Keratinocyte (primary cell): ENCODE results near the gene UPF3A. TPM values are rescaled to one million over a fixed set of nuclear protein-coding genes. Genes with fewer than 3 reads are reported as not detected.

Source experiments
- DNase-seq: peaks from one replicate; pipeline ENCODE4 v3.0.0-alpha.2; 2011; ENCODE audit warnings: low read depth, missing footprints, low spot score
- FAIRE-seq: peaks from 2 replicates; lab custom pipeline; 2011; peaks lifted over from hg19 to GRCh38; lab: Jason Lieb, UNC
- H2AFZ ChIP-seq: 2 replicates; pipeline ENCODE4 v1.6.0; 2012; ENCODE audit warnings: low read length, control low read depth, inconsistent platforms; ENCODE audit not compliant: control insufficient read depth
- H3K27ac ChIP-seq: 2 replicates; pipeline ENCODE4 v1.5.1; 2011; ENCODE audit warnings: low read length; ENCODE audit not compliant: control insufficient read depth, insufficient read depth
- H3K27me3 ChIP-seq: 3 replicates; pipeline ENCODE4 v1.6.0; 2011; ENCODE audit warnings: low read length; ENCODE audit not compliant: control insufficient read depth, insufficient read depth; ENCODE audit errors: extremely low read depth
- H3K36me3 ChIP-seq, 2 experiments: 2 replicates in 1 of 2; 3 replicates in 1 of 2; pipeline ENCODE4 v1.5.1; 2011; ENCODE audit warnings: low read length in 2 of 2, mild to moderate bottlenecking in 1 of 2; ENCODE audit not compliant: control insufficient read depth in 2 of 2, insufficient read depth in 2 of 2; ENCODE audit errors: extremely low read depth in 1 of 2
- H3K4me1 ChIP-seq: 3 replicates; pipeline ENCODE4 v1.5.1; 2011; ENCODE audit warnings: low read length; ENCODE audit not compliant: control insufficient read depth, insufficient read depth; ENCODE audit errors: extremely low read depth
- H3K4me2 ChIP-seq: 3 replicates; pipeline ENCODE4 v1.6.0; 2011; ENCODE audit warnings: low read depth, low read length; ENCODE audit not compliant: control insufficient read depth, insufficient read depth; ENCODE audit errors: extremely low read depth
- H3K4me3 ChIP-seq, 3 experiments: fragments of 200-600 bp in 1 of 3; sonication (generic) in 1 of 3; 2 replicates in 2 of 3; 3 replicates in 1 of 3; pipeline ENCODE4 v1.5.1; 2011 to 2016; ENCODE audit warnings: low read length in 3 of 3, mild to moderate bottlenecking in 3 of 3, control low read depth in 2 of 3, inconsistent platforms in 1 of 3, low read depth in 1 of 3, mixed read lengths in 1 of 3, mixed run types in 1 of 3, moderate library complexity in 1 of 3; ENCODE audit not compliant: control insufficient read depth in 2 of 3, insufficient read depth in 2 of 3; ENCODE audit errors: extremely low read depth in 1 of 3
- H3K79me2 ChIP-seq: 2 replicates; pipeline ENCODE4 v1.6.0; 2012; ENCODE audit warnings: low read length; ENCODE audit not compliant: control insufficient read depth, insufficient read depth
- H3K9ac ChIP-seq: 3 replicates; pipeline ENCODE4 v1.6.0; 2011; ENCODE audit warnings: low read length; ENCODE audit not compliant: control insufficient read depth, insufficient read depth; ENCODE audit errors: extremely low read depth
- H3K9me1 ChIP-seq: 3 replicates; pipeline ENCODE4 v1.6.0; 2011; ENCODE audit warnings: low read length; ENCODE audit not compliant: control insufficient read depth, insufficient read depth; ENCODE audit errors: extremely low read depth
- H3K9me3 ChIP-seq: 2 replicates; pipeline ENCODE4 v1.5.1; 2012; ENCODE audit warnings: low read depth, low read length; ENCODE audit not compliant: control insufficient read depth
- H4K20me1 ChIP-seq: 3 replicates; pipeline ENCODE4 v1.6.0; 2011; ENCODE audit warnings: low read length; ENCODE audit not compliant: control insufficient read depth, insufficient read depth; ENCODE audit errors: extremely low read depth
- CTCF ChIP-seq, 3 experiments: IDR thresholded peaks in 1 of 3; conservative IDR thresholded peaks in 1 of 3; optimal IDR thresholded peaks in 1 of 3; 2 replicates in 2 of 3; 3 replicates in 1 of 3; pipeline versions ENCODE3 to v1.5.1; 2011; ENCODE audit warnings: low read length in 3 of 3, mild to moderate bottlenecking in 3 of 3, moderate library complexity in 2 of 3, control low read depth in 1 of 3, inconsistent platforms in 1 of 3; ENCODE audit not compliant: insufficient read depth in 2 of 3; ENCODE audit errors: extremely low read depth in 1 of 3
- EZH2 ChIP-seq: IDR thresholded peaks from one replicate; pipeline ENCODE4 v1.6.1; 2012; ENCODE audit warnings: inconsistent platforms, mild to moderate bottlenecking, low read length, moderate library complexity
- dilution Hi-C: fragments of 300-500 bp; cut with MboI; formaldehyde crosslinking; loops from one replicate; pipeline ENCODE4 v1.7.0; 2020; ENCODE audit warnings: low sequenced_read_pairs; ENCODE audit not compliant: extremely low pct_ligation_motif_present
- polyA plus RNA-seq, 5 experiments: library from polyadenylated mRNA; depleted of rRNA in 3 of 5; stranded (reverse) in 3 of 5; stranded (forward) in 1 of 5; unstranded in 1 of 5; fragments of >200 nt; gene quantifications; 1 replicate in 1 of 5; 2 replicates in 3 of 5; 3 replicates in 1 of 5; pipeline versions ENCODE4 v1.2.1 to v1.2.3, GENCODE V29; 2011 to 2012; ENCODE audit warnings: missing spikeins in 2 of 5, low read depth in 1 of 5, low replicate concordance in 1 of 5

UPF3A gene
- polyA plus RNA-seq, 1 donor (not counting 4 experiments of a cell fraction or from before 2014, with no cell fraction given), result 60.8 TPM

- dilution Hi-C loops, result no loop called here
- Histone ChIP-seq H3K36me3 (peaks cover 17 to 31% of the 10 kb centered on the region in 2 experiments), H2AFZ (no peak overlapping the region), H3K4me2 (no peak overlapping the region), H3K4me3 (no peak overlapping the region), H3K9ac (no peak overlapping the region), H3K9me1 (no peaks in the 10 kb centered on the region), H4K20me1 (peaks cover 4% of the 10 kb centered on the region), H3K9me3 (no peaks in the 10 kb centered on the region), H3K4me1 (no peaks in the 10 kb centered on the region), H3K27ac (no peak overlapping the region), H3K27me3 (no peaks in the 10 kb centered on the region), H3K79me2 (peaks cover 57% of the 10 kb centered on the region)
- FAIRE-seq (no peak), DNase-seq (no peak)
- TF ChIP-seq CTCF (optimal IDR thresholded peaks at IDR 0.05 in 1 of 3, IDR thresholded peaks at IDR 0.05 in 1 of 3, conservative IDR thresholded peaks at IDR 0.05 in 1 of 3; ENCODE audit: extremely low read depth in 1 of 3, insufficient read depth in 2 of 3, low read length in 3 of 3), result no peak
Measured at GRCh38 chr13:114320065-114320464, 38.7 kb downstream of the UPF3A start.

DNA sequence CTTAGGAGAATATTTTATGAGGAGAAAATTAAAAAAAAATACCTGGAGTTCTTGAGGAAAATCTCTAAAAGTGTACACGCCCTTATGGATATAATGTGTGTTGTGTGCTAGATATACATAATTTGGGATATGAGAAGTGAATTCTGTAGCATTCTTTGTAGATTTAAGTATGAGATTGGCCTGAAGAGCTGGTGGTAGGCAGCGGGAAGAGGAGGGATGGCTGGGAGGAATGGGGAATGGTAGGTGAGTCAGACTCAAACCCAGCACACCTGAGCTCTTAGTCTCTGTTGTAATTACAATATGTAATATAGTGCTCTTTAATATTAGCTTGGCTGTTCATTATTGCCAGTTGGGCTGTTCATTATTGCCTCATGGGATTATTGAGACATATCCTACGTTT lies 39.9 kb downstream of the UPF3A start:
- Histone ChIP-seq H4K20me1 (peaks cover 4% of the 10 kb centered on the region), H2AFZ (no peak overlapping the region), H3K9ac (no peak overlapping the region), H3K4me2 (no peak overlapping the region), H3K27me3 (no peaks in the 10 kb centered on the region), H3K27ac (no peak overlapping the region), H3K4me1 (no peaks in the 10 kb centered on the region), H3K9me3 (no peaks in the 10 kb centered on the region), H3K36me3 (peaks cover 23 to 31% of the 10 kb centered on the region in 2 experiments), H3K79me2 (peaks cover 45% of the 10 kb centered on the region), H3K9me1 (no peaks in the 10 kb centered on the region), H3K4me3 (no peak overlapping the region)
- dilution Hi-C loops, result no loop called here
- DNase-seq (no peak), FAIRE-seq (no peak)
- TF ChIP-seq CTCF (optimal IDR thresholded peaks at IDR 0.05 in 1 of 3, IDR thresholded peaks at IDR 0.05 in 1 of 3, conservative IDR thresholded peaks at IDR 0.05 in 1 of 3; ENCODE audit: extremely low read depth in 1 of 3, insufficient read depth in 2 of 3, low read length in 3 of 3) (no peak), EZH2 (no peak)
